SK-N-SH (cell line): ENCODE measurements around the gene PPDPF. TPM values are rescaled to one million over a fixed set of nuclear protein-coding genes. Genes with fewer than 3 reads are reported as not detected.

ENCODE experiments used
- CTCF ChIA-PET: fragments of 300-600, 350-600 bp; formaldehyde crosslinking; extraction: SDS; loops from one replicate; lab custom pipeline; 2021; lab: Yijun Ruan, JAX
- POLR2A ChIA-PET: fragments of 350-600 bp; sonication (Branson Sonifier 250); formaldehyde crosslinking; extraction: SDS; loops from one replicate; lab custom pipeline; 2020; ENCODE audit warnings: antibody characterized with exemption, inconsistent platforms; lab: Yijun Ruan, JAX
- DNase-seq: peaks from one replicate; pipeline ENCODE4 v3.0.0; 2012
- H2AFZ ChIP-seq: fragments of 200-600 bp; sonication (generic); 2 replicates; pipeline ENCODE4 v1.8.1; 2016; ENCODE audit warnings: antibody characterized with exemption, mild to moderate bottlenecking, low read depth
- H3F3A ChIP-seq: fragments of 200-600 bp; sonication (generic); replicated peaks from 2 replicates; pipeline ENCODE3; 2016; ENCODE audit warnings: antibody characterized with exemption, mild to moderate bottlenecking; ENCODE audit not compliant: insufficient read depth
- H3K27ac ChIP-seq, 2 experiments: fragments of 200-500 bp in 1 of 2; fragments of 200-600 bp in 1 of 2; sonication (Bioruptor generic) in 1 of 2; sonication (generic), shearing (Covaris generic) in 1 of 2; 2 replicates each; pipeline versions ENCODE4 v1.5.1 to v1.6.1; 2014 to 2016; ENCODE audit warnings: low read depth in 2 of 2, inconsistent platforms in 1 of 2, low read length in 1 of 2, mild to moderate bottlenecking in 1 of 2, mixed read lengths in 1 of 2
- H3K27me3 ChIP-seq: fragments of 200-600 bp; sonication (generic), shearing (Covaris generic); 2 replicates; pipeline ENCODE4 v1.6.1; 2016; ENCODE audit warnings: mixed run types; ENCODE audit not compliant: insufficient read depth
- H3K36me3 ChIP-seq, 2 experiments: fragments of 200-500 bp in 1 of 2; fragments of 200-600 bp in 1 of 2; sonication (Bioruptor generic) in 1 of 2; sonication (generic) in 1 of 2; replicated peaks in 1 of 2; 2 replicates each; pipeline versions ENCODE3 to v1.5.1; 2014 to 2016; ENCODE audit warnings: low read length in 1 of 2, mild to moderate bottlenecking in 1 of 2; ENCODE audit not compliant: insufficient read depth in 2 of 2, control insufficient read depth in 1 of 2
- H3K4me1 ChIP-seq, 2 experiments: fragments of 200-500 bp in 1 of 2; fragments of 200-600 bp in 1 of 2; sonication (Bioruptor generic) in 1 of 2; sonication (generic), shearing (Covaris generic) in 1 of 2; 2 replicates each; pipeline versions ENCODE4 v1.5.1 to v1.6.1; 2014 to 2016; ENCODE audit warnings: low read depth in 1 of 2, low read length in 1 of 2, mixed run types in 1 of 2; ENCODE audit not compliant: insufficient read depth in 2 of 2, control insufficient read depth in 1 of 2
- H3K4me2 ChIP-seq: fragments of 200-600 bp; sonication (generic), shearing (Covaris generic); 2 replicates; pipeline ENCODE4 v1.6.1; 2017; ENCODE audit warnings: mixed run types
- H3K4me3 ChIP-seq, 2 experiments: fragments of 200-500 bp in 1 of 2; fragments of 200-600 bp in 1 of 2; sonication (Bioruptor generic) in 1 of 2; sonication (generic), shearing (Covaris generic) in 1 of 2; 2 replicates each; pipeline versions ENCODE4 v1.5.1 to v1.8.1; 2014 to 2016; ENCODE audit warnings: low read depth in 2 of 2, inconsistent platforms in 1 of 2, low read length in 1 of 2, mild to moderate bottlenecking in 1 of 2, mixed read lengths in 1 of 2, moderate library complexity in 1 of 2
- H3K79me2 ChIP-seq: fragments of 200-600 bp; sonication (generic); 2 replicates; pipeline ENCODE4 v1.8.1; 2017; ENCODE audit warnings: mild to moderate bottlenecking; ENCODE audit not compliant: insufficient read depth
- H3K9ac ChIP-seq: fragments of 200-600 bp; sonication (generic); 2 replicates; pipeline ENCODE4 v1.6.1; 2017; ENCODE audit warnings: mixed run types
- H3K9me2 ChIP-seq: fragments of 200-600 bp; sonication (generic); 2 replicates; pipeline ENCODE4 v1.6.1; 2017; ENCODE audit warnings: mixed run types
- H3K9me3 ChIP-seq: fragments of 200-600 bp; sonication (generic); 2 replicates; pipeline ENCODE4 v1.6.1; 2017; ENCODE audit warnings: mixed run types, mild to moderate bottlenecking, moderate library complexity
- H4K20me1 ChIP-seq: fragments of 200-600 bp; sonication (generic); 2 replicates; pipeline ENCODE4 v1.6.1; 2017; ENCODE audit warnings: mild to moderate bottlenecking, mixed run types; ENCODE audit not compliant: insufficient read depth
- CHD2 ChIP-seq: fragments of 150-350 bp; IDR thresholded peaks from 2 replicates; pipeline ENCODE4 v1.6.1; 2018; ENCODE audit warnings: low read length; ENCODE audit not compliant: partially characterized antibody
- EZH2phosphoT487 ChIP-seq: fragments of 200-600 bp; sonication (generic); IDR thresholded peaks from 2 replicates; pipeline ENCODE4 v1.6.1; 2017; ENCODE audit warnings: low read depth, mixed run types, mild to moderate bottlenecking, antibody characterized with exemption, moderate library complexity, borderline replicate concordance
- FOXJ3 ChIP-seq: sonication (generic); formaldehyde crosslinking; IDR thresholded peaks from 2 replicates; pipeline ENCODE4 v1.5.1; 2020; ENCODE audit warnings: mild to moderate bottlenecking, missing genetic modification reagents
- GABPA ChIP-seq: IDR thresholded peaks from 2 replicates; pipeline ENCODE4 v1.4.0; 2012; ENCODE audit warnings: low read depth, mild to moderate bottlenecking
- GATA2 ChIP-seq: sonication (generic); formaldehyde crosslinking; IDR thresholded peaks from 2 replicates; pipeline ENCODE4 v1.5.0; 2020; ENCODE audit warnings: mild to moderate bottlenecking, missing genetic modification reagents
- REST ChIP-seq: IDR thresholded peaks from 2 replicates; pipeline ENCODE4 v1.6.1; 2012; ENCODE audit warnings: mild to moderate bottlenecking, low read depth, low read length, moderate library complexity
- RFX5 ChIP-seq: IDR thresholded peaks from 2 replicates; pipeline ENCODE4 v1.6.1; 2012; ENCODE audit warnings: mild to moderate bottlenecking, improper control_type of control experiment, low read length
- SIN3A ChIP-seq: IDR thresholded peaks from 2 replicates; pipeline ENCODE4 v1.6.1; 2012; ENCODE audit warnings: low read depth, mild to moderate bottlenecking, low read length, moderate library complexity, borderline replicate concordance
- SMC3 ChIP-seq: IDR thresholded peaks from 2 replicates; pipeline ENCODE4 v1.6.1; 2012; ENCODE audit warnings: low read depth, low read length, improper control_type of control experiment
- TAF1 ChIP-seq: IDR thresholded peaks from 2 replicates; pipeline ENCODE4 v1.6.1; 2012; ENCODE audit warnings: low read depth, mild to moderate bottlenecking, low read length, moderate library complexity, borderline replicate concordance
- TCF12 ChIP-seq: IDR thresholded peaks from 2 replicates; pipeline ENCODE4 v1.4.0; 2012
- TEAD4 ChIP-seq: IDR thresholded peaks from 2 replicates; pipeline ENCODE4 v1.4.0; 2012; ENCODE audit warnings: mild to moderate bottlenecking, borderline replicate concordance; ENCODE audit not compliant: insufficient read depth
- USF2 ChIP-seq: fragments of 150-350 bp; IDR thresholded peaks from 2 replicates; pipeline ENCODE4 v1.6.1; 2017; ENCODE audit warnings: antibody characterized with exemption, low read length, low read depth, borderline replicate concordance
- YY1 ChIP-seq: IDR thresholded peaks from 2 replicates; pipeline ENCODE4 v1.4.0; 2012; ENCODE audit warnings: low read depth, mild to moderate bottlenecking
- ZBTB33 ChIP-seq: IDR thresholded peaks from 2 replicates; pipeline ENCODE4 v1.4.0; 2012; ENCODE audit warnings: low read depth, borderline replicate concordance
- WGBS: methylation state at CpG from one replicate; pipeline ENCODE4 v1.1.6; 2017; ENCODE audit warnings: low lambda C conversion rate; 5-methylcytosine and 5-hydroxymethylcytosine counted together
- polyA plus RNA-seq, 3 experiments: library from polyadenylated mRNA; depleted of rRNA; stranded (reverse); fragments of >200 nt; gene quantifications; 2 replicates each; pipeline ENCODE4 v1.2.3, GENCODE V29; 2012
- TF ChIP-seq, protein P1 (sequence below): fragments of 200-600 bp; sonication (generic); IDR thresholded peaks from 2 replicates; pipeline ENCODE4 v1.6.1; 2017; ENCODE audit warnings: antibody characterized with exemption, mild to moderate bottlenecking, moderate library complexity

Gene PPDPF
- polyA plus RNA-seq, 1 of the 3 experiments (the other 2 are of a cell fraction), result 71.4 TPM

- Histone ChIP-seq H3F3A (no peaks in the 10 kb centered on the region), H4K20me1 (no peaks in the 10 kb centered on the region), H3K79me2 (no peaks in the 10 kb centered on the region), H3K9me3 (no peaks in the 10 kb centered on the region), H3K27me3 (no peaks in the 10 kb centered on the region), H3K4me3 (no peak overlapping the region), H3K9me2 (no peaks in the 10 kb centered on the region), H3K27ac (no peak overlapping the region), H3K36me3 (no peaks in the 10 kb centered on the region), H2AFZ (no peak overlapping the region), H3K9ac (no peak overlapping the region), H3K4me1 (peaks cover 0 to 4% of the 10 kb centered on the region in 2 experiments; a peak in 1 of 4 replicates), H3K4me2 (no peak overlapping the region)
- ChIA-PET CTCF (interaction anchor here (0.6 to 2.0 kb wide), 3 partner anchors 8 to 13 kb away, joined by 3 to 9 read pairs (median 5); partner anchors contain the start of gene PPDPF), POLR2A (no interaction called here)
- WGBS, result 86% methylated on average over 32 of the region's 33 CpGs
- DNase-seq, result no peak
- no peak for TF ChIP-seq SMC3
- TF ChIP-seq GATA2 (CRISPR knock-in tag), result no peak
- no peak for TF ChIP-seq EZH2phosphoT487
- no peak for TF ChIP-seq CHD2
- no peak for TF ChIP-seq FOXJ3 (CRISPR knock-in tag)
- TF ChIP-seq TCF12, result no peak
- no peak for TF ChIP-seq RFX5
- TF ChIP-seq ZBTB33, result no peak
- no peak for TF ChIP-seq USF2
- no peak for TF ChIP-seq TAF1
- TF ChIP-seq TEAD4, result no peak
- TF ChIP-seq, protein P1, sequence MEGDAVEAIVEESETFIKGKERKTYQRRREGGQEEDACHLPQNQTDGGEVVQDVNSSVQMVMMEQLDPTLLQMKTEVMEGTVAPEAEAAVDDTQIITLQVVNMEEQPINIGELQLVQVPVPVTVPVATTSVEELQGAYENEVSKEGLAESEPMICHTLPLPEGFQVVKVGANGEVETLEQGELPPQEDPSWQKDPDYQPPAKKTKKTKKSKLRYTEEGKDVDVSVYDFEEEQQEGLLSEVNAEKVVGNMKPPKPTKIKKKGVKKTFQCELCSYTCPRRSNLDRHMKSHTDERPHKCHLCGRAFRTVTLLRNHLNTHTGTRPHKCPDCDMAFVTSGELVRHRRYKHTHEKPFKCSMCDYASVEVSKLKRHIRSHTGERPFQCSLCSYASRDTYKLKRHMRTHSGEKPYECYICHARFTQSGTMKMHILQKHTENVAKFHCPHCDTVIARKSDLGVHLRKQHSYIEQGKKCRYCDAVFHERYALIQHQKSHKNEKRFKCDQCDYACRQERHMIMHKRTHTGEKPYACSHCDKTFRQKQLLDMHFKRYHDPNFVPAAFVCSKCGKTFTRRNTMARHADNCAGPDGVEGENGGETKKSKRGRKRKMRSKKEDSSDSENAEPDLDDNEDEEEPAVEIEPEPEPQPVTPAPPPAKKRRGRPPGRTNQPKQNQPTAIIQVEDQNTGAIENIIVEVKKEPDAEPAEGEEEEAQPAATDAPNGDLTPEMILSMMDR, result no peak
- TF ChIP-seq GABPA, result no peak
- TF ChIP-seq YY1, result no peak
- TF ChIP-seq SIN3A, result no peak
- TF ChIP-seq REST, result no peak
Measured at GRCh38 chr20:63508072-63508768, 12.3 kb upstream of the PPDPF start.
